ENCODE data around the gene NAV2. TPM values are rescaled to one million over a fixed set of nuclear protein-coding genes. Genes with fewer than 3 reads are reported as not detected.

The NAV2 gene
- total RNA-seq, 2 experiments from 2014 or later: 2.9 to 4.1 TPM

DNA sequence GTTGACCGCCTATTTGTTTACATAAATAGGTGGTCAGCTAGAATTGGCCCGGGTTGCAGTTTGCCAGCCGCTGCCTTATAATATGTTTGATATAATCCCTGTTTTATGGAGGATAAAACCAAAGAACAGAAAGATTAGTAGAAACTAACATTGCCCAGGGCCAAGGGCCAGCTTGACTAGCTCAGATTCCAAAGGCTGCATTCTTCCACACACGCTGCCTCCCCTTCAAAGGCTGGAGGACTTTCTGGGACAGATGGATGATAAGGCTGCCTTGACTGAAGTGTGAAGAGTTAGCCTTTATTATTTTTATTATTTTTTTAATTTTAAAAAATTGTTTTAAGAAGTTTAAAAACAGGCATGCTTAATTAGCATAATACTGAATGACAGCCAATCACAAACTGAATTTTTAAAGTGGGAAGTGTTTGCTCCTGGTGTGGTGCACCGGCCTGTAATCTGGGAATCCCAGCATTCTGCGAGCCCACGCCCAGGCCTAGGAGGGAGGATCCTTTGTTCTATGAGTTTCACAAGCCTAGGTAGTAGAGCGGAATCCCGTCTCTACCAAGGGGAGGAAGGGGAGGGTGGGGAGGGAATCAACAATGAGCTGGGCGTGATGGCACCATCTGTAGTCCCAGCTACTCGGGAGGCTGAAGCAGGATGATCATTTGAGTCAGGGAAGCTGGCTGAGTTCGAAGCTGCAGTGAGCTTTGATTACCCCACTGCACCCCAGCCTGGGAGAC lies 114.9 kb downstream of the NAV2 start:
- Mint-ChIP-seq H3K4me1 (no peaks in the 10 kb centered on the region), H3K27me3 (peaks cover 3% of the 10 kb centered on the region), H3K27ac (no peak overlapping the region), H3K4me3 (no peak overlapping the region), H3K36me3 (no peaks in the 10 kb centered on the region), H3K9me3 (no peaks in the 10 kb centered on the region)
- POLR2A ChIA-PET: no interaction called here
- ATAC-seq (ENCODE audit: low read depth) (no peak), DNase-seq (no peak)

DNA sequence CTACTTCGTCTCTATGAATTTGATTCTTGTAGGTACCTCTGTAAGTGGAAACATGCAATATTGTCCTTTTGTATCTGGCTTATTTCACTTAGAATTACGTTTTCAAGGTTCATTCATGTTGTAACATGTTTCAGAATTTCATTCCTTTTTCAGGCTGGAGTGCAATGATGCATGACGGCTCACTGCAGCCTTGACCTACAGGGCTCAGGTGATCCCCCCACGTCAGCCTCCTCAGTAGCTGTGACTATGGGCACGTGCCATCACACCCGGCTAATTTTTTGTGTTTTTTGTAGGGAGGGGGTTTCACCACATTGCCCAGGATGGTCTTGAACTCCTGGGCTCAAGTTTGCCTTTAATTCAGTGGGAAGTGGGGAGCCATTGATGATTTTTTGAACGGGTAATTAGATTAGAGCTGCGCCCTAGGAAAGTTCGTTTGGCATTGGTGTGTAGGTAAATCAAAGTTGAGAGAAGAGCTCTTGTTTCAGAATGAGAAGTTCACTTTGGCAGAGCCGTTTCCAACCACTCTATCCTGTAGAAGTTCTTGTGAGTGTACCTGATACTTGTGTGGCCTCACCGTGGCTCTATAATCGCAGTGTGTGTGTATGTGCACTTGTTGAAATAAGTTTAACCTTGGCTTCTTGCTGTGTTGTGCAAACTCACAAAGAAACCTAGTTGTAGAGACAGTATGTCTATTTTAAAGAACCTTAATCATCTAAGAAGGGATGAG lies 115.9 kb downstream of the NAV2 start:
- Mint-ChIP-seq H3K27ac (no peak overlapping the region), H3K36me3 (no peaks in the 10 kb centered on the region), H3K4me1 (no peaks in the 10 kb centered on the region), H3K9me3 (no peaks in the 10 kb centered on the region), H3K27me3 (peaks cover 3% of the 10 kb centered on the region), H3K4me3 (no peak overlapping the region)
- no peak for DNase-seq
- POLR2A ChIA-PET: no interaction called here
- ATAC-seq (ENCODE audit: low read depth): no peak

DNA sequence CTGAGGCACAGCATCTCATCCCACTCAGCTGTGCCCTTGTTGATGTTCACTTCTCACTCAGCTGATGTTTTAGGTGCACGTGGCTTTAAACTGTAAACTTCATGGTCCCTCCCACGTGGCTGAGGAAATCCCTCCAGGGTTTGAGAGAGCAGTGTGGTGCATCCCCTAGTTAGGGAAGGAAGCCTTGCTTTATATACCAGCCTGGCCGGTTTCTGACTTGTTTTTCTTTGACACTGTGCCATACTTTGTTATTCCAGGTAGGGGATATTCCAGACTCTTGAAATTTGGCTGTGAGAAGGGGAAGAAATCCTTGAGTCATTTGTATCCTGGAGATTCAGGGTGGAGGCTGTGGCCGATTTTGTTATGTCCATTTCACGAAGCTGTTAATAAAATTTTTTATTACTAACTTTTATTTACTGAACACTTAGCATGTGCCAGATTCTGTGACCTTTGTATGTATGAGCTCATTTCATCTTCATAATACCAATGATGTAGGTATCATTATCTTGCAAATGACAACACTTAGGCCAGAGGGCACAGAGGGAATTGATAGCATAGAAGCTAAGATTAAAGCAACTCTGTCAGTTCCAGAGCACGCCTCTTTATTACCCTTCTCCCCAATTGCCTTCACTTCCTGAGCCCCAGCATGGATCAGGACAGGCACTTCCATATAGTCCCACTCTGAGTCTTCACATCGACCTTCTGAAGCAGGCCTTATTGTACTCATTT lies 116.6 kb downstream of the NAV2 start:
- no peaks in the 10 kb centered on the region for H3K9me3 Mint-ChIP-seq
- no peaks in the 10 kb centered on the region for H3K27me3 Mint-ChIP-seq
- no peaks in the 10 kb centered on the region for H3K36me3 Mint-ChIP-seq

DNA sequence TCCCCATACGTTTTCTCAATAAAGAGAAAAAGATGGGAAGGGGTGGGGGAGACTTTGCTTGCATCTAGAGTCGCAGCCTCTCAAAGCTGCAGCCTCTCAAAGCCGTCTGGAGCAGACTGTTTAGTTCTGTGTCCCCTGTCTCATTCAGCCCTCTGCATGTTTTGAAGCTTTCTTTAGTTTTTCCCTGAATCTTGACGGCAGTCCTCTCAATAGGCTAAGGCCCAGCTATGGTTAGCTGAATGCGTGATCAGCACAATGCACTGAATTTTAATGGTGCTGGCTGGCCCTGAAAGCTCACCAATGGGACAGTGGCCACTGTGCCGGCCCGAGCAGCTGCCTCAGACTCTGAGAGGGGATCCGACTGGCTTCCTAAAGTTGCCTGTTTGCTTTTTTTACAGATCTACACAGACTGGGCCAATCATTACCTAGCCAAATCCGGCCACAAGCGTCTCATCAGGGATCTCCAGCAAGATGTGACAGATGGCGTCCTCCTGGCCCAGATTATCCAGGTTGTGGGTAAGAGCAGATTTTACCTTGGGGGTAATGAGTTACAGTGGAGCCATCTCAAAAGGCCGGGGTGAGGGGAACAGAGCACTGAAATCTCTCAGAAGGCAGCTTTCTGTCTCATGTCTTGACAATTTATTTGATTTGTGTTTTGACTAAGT lies 119.6 kb downstream of the NAV2 start:
- ATAC-seq (ENCODE audit: low read depth) (no peak), DNase-seq (no peak)
- no peak overlapping the region for H3K4me3 Mint-ChIP-seq
- H3K9me3 Mint-ChIP-seq: no peaks in the 10 kb centered on the region
- no peaks in the 10 kb centered on the region for H3K36me3 Mint-ChIP-seq
- no peaks in the 10 kb centered on the region for H3K27me3 Mint-ChIP-seq
- H3K27ac Mint-ChIP-seq: no peak overlapping the region
- POLR2A ChIA-PET: no interaction called here
- no peaks in the 10 kb centered on the region for H3K4me1 Mint-ChIP-seq

More for the DNA sequence above, 116.6 kb downstream of the NAV2 start:
- no peak overlapping the region for H3K27ac Mint-ChIP-seq
- POLR2A ChIA-PET: no interaction called here
- ATAC-seq (ENCODE audit: low read depth) (no peak), DNase-seq (no peak)
- no peak overlapping the region for H3K4me3 Mint-ChIP-seq
- H3K4me1 Mint-ChIP-seq: no peaks in the 10 kb centered on the region

DNA sequence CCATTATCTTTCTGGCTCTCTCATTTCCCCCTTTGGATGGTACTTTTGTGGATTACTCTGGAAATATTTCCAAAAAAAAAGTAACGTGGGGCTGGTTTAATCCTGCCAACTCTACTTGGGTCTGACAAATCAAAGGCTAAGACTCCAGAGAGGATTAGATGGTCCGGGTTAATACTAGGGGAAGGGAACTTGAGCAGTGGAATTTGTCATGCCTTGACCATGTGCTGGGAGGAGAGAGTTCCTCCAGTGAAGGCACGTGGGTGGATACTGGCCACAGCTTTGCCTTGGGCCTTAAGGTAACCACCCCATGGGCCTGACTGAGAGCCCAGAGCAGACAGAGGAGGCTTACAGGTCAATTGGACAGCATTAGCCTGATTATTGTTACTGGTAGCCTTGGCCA lies 120.3 kb downstream of the NAV2 start:
- DNase-seq (no peak), ATAC-seq (ENCODE audit: low read depth) (no peak)
- Mint-ChIP-seq H3K27ac (no peak overlapping the region), H3K4me3 (no peak overlapping the region), H3K9me3 (no peaks in the 10 kb centered on the region), H3K4me1 (no peaks in the 10 kb centered on the region), H3K36me3 (no peaks in the 10 kb centered on the region), H3K27me3 (no peaks in the 10 kb centered on the region)
- POLR2A ChIA-PET: no interaction called here

DNA sequence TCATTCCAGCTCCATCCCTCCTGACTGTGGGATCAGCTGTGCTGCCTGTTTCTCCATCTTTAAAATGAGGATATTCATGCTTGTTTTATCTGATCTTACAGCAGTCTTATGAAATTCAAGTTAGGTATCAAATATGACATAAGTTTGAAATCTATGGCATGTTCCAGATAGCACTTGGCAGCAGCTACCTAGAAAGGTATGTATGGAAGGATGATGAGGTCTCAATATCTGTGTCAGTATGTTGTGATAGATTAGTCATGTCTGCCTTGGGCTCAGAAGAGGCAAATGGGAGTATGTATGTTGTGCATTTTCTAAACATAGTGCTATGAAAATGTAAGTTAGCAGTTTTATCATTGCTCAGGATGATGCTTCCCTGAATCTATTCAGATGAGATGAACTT lies 122.1 kb downstream of the NAV2 start:
- no peaks in the 10 kb centered on the region for H3K9me3 Mint-ChIP-seq
- POLR2A ChIA-PET: no interaction called here
- H3K4me1 Mint-ChIP-seq: no peaks in the 10 kb centered on the region
- no peaks in the 10 kb centered on the region for H3K36me3 Mint-ChIP-seq
- H3K27me3 Mint-ChIP-seq: no peaks in the 10 kb centered on the region
- no peak overlapping the region for H3K27ac Mint-ChIP-seq
- no peak for DNase-seq
- no peak overlapping the region for H3K4me3 Mint-ChIP-seq
- no peak for ATAC-seq (ENCODE audit: low read depth)

DNA sequence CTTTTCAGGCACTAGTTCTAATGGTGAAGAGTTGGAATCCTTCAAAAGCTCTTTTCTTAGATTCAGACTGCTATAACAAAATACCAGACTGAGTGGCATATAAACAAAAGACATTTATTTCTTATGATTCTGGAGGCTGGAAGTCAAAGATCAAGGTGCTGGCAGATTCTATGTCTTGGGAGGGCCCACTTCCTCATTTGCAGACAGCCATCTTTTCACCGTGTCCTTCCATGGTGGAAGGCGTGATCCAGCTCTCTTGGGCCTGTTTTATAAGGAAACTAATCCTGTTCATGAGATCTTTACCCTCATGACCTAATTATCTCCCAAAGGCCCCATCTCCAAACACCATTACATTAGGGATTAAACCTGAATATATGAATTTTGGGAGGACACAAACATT lies 124.0 kb downstream of the NAV2 start:
- no peaks in the 10 kb centered on the region for H3K9me3 Mint-ChIP-seq
- ATAC-seq (ENCODE audit: low read depth): no peak
- H3K27ac Mint-ChIP-seq: no peak overlapping the region
- H3K4me3 Mint-ChIP-seq: no peak overlapping the region
- H3K4me1 Mint-ChIP-seq: no peaks in the 10 kb centered on the region
- no peaks in the 10 kb centered on the region for H3K36me3 Mint-ChIP-seq
- no peaks in the 10 kb centered on the region for H3K27me3 Mint-ChIP-seq
- POLR2A ChIA-PET: no interaction called here
- no peak for DNase-seq

DNA sequence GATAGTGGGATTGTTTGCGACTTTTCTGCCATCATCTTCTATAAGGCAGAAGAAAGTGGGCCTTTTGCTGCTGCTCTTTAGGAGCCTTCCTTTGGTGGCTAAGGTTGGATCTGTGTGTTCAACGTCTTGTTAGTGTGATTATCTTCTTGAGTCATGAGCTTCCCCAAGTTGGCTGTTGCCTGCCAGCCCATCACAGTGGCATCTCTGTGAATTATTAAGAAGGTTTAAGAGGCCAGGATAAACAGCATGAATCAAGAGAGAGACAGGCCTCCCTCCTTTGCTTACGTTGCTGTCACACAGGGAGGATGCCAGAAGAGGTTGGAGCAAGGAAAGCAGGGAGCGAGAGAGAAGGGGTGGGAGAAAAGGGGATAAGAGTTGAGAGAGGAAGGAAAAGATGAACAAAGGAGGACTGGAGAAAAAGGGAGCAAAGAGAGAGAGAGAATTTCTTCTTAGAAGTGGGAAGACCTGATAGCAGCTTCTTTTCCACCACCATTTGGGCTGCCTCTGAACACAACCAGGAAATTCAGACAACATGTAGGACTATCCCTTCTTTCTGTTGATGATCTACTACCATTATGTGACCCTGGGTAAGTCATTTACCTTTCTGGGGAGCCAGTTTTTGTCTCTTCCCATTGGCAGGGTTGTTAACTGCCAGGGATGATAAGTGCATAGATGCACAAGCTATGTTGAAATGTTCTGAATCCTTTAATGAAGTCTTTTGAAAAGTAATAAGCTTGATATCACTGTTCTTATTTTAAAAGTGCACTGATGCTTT lies 126.5 kb downstream of the NAV2 start:
- POLR2A ChIA-PET: no interaction called here
- Mint-ChIP-seq H3K27ac (no peak overlapping the region), H3K9me3 (no peaks in the 10 kb centered on the region), H3K27me3 (no peaks in the 10 kb centered on the region), H3K4me3 (no peak overlapping the region), H3K4me1 (no peaks in the 10 kb centered on the region), H3K36me3 (no peaks in the 10 kb centered on the region)
- DNase-seq (no peak), ATAC-seq (ENCODE audit: low read depth) (no peak)

DNA sequence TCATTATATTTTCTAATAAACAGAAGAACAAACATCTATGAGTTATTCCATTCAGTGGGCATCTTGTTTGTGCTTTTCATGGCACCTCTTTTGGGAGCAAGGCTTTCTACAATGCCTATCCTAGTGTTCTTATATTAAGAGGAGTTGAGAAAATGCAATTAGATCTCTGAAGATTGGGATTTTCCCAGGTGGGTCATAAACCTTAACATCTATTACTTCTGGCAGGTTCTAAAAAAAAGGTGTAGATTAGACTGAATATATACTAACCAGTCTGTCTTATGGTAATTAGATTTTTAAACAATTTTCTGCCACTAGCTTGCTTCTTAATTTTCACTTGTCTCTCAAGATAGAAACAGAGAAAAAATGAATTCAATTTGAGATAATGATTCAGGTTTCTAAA lies 128.3 kb downstream of the NAV2 start:
- POLR2A ChIA-PET: no interaction called here

DNA sequence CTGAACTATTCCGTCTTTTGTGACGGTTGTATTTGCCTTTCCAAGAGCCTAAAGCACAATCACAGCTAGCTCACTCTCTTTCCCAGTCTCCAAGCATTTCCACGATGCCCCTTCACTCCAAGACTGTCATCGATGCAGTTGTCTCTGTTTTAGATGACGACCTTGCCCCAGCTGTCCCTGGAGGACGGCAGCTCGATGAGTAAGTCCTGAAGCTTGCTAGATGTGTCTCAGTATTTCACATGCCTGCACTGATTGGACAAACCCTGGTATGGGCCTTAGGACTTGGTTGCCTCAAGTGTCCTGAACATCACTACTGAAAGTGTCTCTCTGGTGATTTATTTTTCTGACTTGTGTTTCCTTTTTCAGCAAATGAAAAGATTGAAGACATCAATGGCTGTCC lies 129.9 kb downstream of the NAV2 start:
- ATAC-seq (ENCODE audit: low read depth) (no peak), DNase-seq (no peak)
- no peaks in the 10 kb centered on the region for H3K9me3 Mint-ChIP-seq
- H3K36me3 Mint-ChIP-seq: no peaks in the 10 kb centered on the region
- H3K27ac Mint-ChIP-seq: no peak overlapping the region
- POLR2A ChIA-PET: no interaction called here
- H3K4me3 Mint-ChIP-seq: no peak overlapping the region
- no peaks in the 10 kb centered on the region for H3K27me3 Mint-ChIP-seq
- H3K4me1 Mint-ChIP-seq: no peaks in the 10 kb centered on the region

More for the DNA sequence above, 128.3 kb downstream of the NAV2 start:
- Mint-ChIP-seq H3K36me3 (no peaks in the 10 kb centered on the region), H3K9me3 (no peaks in the 10 kb centered on the region), H3K27ac (no peak overlapping the region), H3K4me1 (no peaks in the 10 kb centered on the region), H3K4me3 (no peak overlapping the region), H3K27me3 (no peaks in the 10 kb centered on the region)
- DNase-seq (no peak), ATAC-seq (ENCODE audit: low read depth) (no peak)

DNA sequence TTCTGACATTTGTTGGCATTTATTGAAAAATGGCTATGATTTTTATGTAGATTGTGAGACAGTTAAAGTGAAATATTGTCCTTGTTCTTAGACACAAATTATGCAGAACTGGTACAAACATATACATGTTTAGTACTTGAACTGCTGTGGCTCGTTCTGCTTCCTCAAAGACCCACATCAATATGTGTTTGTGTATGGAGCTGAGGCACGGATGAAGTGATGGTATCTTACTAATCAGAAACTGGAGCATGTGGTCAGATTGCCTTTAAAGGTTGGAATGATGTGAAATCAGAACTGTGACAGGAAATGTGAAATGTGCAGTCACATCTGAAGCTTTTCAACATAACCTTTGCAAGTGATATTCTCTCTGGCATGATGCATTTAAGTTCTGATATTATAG lies 130.4 kb downstream of the NAV2 start:
- POLR2A ChIA-PET: no interaction called here
- Mint-ChIP-seq H3K9me3 (no peaks in the 10 kb centered on the region), H3K4me3 (no peak overlapping the region), H3K27me3 (no peaks in the 10 kb centered on the region), H3K36me3 (no peaks in the 10 kb centered on the region), H3K4me1 (no peaks in the 10 kb centered on the region), H3K27ac (no peak overlapping the region)
- no peak for ATAC-seq (ENCODE audit: low read depth)
- DNase-seq: no peak

DNA sequence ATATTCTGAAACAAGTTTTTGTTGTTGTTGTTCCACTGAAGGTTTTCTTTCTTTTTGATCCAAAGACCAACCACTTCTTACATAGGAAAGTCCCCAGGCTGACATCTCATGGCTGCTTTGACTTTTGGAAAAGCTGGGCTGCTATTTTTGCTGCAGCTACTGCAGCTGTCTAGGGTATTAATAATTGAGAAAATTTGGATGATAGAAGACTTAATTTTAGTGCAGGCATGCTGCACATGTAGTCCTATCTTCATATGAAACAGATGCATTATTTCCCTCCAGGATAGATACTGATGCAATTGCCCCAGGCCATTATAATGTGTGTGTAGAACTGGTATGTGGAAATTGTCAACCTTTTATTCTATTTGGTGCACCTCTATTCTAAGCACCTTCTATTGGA lies 131.4 kb downstream of the NAV2 start:
- H3K9me3 Mint-ChIP-seq: no peaks in the 10 kb centered on the region
- no peaks in the 10 kb centered on the region for H3K36me3 Mint-ChIP-seq
- H3K27me3 Mint-ChIP-seq: no peaks in the 10 kb centered on the region
- no peak for ATAC-seq (ENCODE audit: low read depth)
- POLR2A ChIA-PET: no interaction called here
- no peak overlapping the region for H3K4me3 Mint-ChIP-seq
- DNase-seq: no peak
- H3K4me1 Mint-ChIP-seq: no peaks in the 10 kb centered on the region
- H3K27ac Mint-ChIP-seq: no peak overlapping the region

DNA sequence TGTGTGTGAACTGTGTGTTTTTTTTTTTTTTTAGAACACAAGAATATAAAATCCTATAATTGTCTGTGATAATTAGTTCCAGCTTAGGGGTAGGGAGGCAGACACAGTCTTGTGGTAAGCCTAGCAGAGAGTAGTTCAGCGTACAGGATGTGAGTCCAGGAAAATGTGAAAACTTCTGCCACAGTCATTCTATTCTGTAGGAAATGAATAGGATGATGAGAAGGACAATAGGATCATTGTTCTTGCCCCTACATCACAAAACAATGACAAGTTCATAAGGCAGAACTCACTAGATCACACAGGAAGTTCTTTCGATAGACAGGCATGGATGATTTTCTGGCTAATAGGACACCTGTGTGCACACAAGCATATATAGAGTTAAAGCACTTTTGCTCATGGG lies 132.2 kb downstream of the NAV2 start:
- Mint-ChIP-seq H3K9me3 (no peaks in the 10 kb centered on the region), H3K36me3 (no peaks in the 10 kb centered on the region), H3K27me3 (no peaks in the 10 kb centered on the region), H3K4me3 (no peak overlapping the region), H3K27ac (no peak overlapping the region), H3K4me1 (no peaks in the 10 kb centered on the region)
- POLR2A ChIA-PET: no interaction called here
- ATAC-seq (ENCODE audit: low read depth): no peak
- DNase-seq: no peak
